HCT116 (cell line): ENCODE data around the gene CELA2B. TPM values are rescaled to one million over a fixed set of nuclear protein-coding genes. Genes with fewer than 3 reads are reported as not detected.

ENCODE experiments used
- ATAC-seq: fragments of 200-7000 bp; cut with Tn5 transposase; 2 replicates; pipeline ENCODE4 v1.9.1; 2020; ENCODE audit warnings: mild to moderate bottlenecking, moderate library complexity
- Bru-seq: library from RNA; stranded (reverse); fragments of 400-500 nt; gene quantifications from one replicate; lab custom pipeline; 2021; lab: Mats Ljungman, UMichigan
- BruChase-seq, 2 experiments: library from RNA; stranded (reverse); fragments of 400-500 nt; gene quantifications; one replicate each; lab custom pipeline; 2021; lab: Mats Ljungman, UMichigan
- BruUV-seq: library from RNA; stranded (reverse); fragments of 400-500 nt; replicated peaks from 2 replicates; lab custom pipeline; 2021; lab: Mats Ljungman, UMichigan
- CTCF ChIA-PET: fragments of 300-600 bp; sonication (Branson Sonifier 250); formaldehyde crosslinking; loops from one replicate; lab custom pipeline; 2021; ENCODE audit warnings: antibody characterized with exemption; lab: Charles Lee
- POLR2A ChIA-PET: fragments of 300-600, 350-600 bp; sonication (Branson Sonifier 250); formaldehyde crosslinking; loops from one replicate; lab custom pipeline; 2021; ENCODE audit warnings: antibody characterized with exemption; lab: Charles Lee
- RAD21 ChIA-PET, 2 experiments: fragments of 300-600 bp; sonication (Branson Sonifier 250); formaldehyde crosslinking; loops; one replicate each; lab custom pipeline; 2023; ENCODE audit warnings: low total read pairs in 2 of 2; ENCODE audit not compliant: uncharacterized antibody in 2 of 2, unreplicated experiment in 2 of 2, low non-redundant PET in 1 of 2; lab: Charles Lee
- DNase-seq: peaks from one replicate; pipeline ENCODE4 v3.0.0-alpha.2; 2010; ENCODE audit warnings: low read depth, low spot score
- H2AFZ ChIP-seq: fragments of 200-600 bp; shearing (Covaris generic), sonication (generic); 2 replicates; pipeline ENCODE4 v1.6.1; 2017; ENCODE audit warnings: low read depth, mixed run types, mixed read lengths, antibody characterized with exemption, low read length; ENCODE audit not compliant: poor library complexity, severe bottlenecking
- H3K27ac ChIP-seq: 2 replicates; pipeline ENCODE4 v1.5.1; 2012; ENCODE audit warnings: low read depth, low read length
- H3K27me3 ChIP-seq: fragments of 200-600 bp; sonication (generic); 2 replicates; pipeline ENCODE4 v1.6.1; 2016; ENCODE audit warnings: mixed run types, low read length, mixed read lengths; ENCODE audit not compliant: insufficient read depth
- H3K36me3 ChIP-seq, 2 experiments: fragments of 200-500 bp in 1 of 2; fragments of 200-600 bp in 1 of 2; sonication (Bioruptor generic) in 1 of 2; sonication (generic) in 1 of 2; 2 replicates each; pipeline versions ENCODE4 v1.5.1 to v1.6.1; 2014 to 2016; ENCODE audit warnings: low read length in 2 of 2, inconsistent platforms in 1 of 2, mixed read lengths in 1 of 2, mixed run types in 1 of 2; ENCODE audit not compliant: insufficient read depth in 2 of 2, control insufficient read depth in 1 of 2
- H3K4me1 ChIP-seq, 2 experiments: fragments of 200-600 bp in 1 of 2; sonication (generic) in 1 of 2; 2 replicates each; pipeline versions ENCODE4 v1.5.1 to v1.6.1; 2012 to 2017; ENCODE audit warnings: low read length in 2 of 2, inconsistent platforms in 1 of 2, mild to moderate bottlenecking in 1 of 2, mixed read lengths in 1 of 2, mixed run types in 1 of 2, moderate library complexity in 1 of 2; ENCODE audit not compliant: insufficient read depth in 2 of 2, control insufficient read depth in 1 of 2
- H3K4me2 ChIP-seq: fragments of 200-600 bp; sonication (generic); 2 replicates; pipeline ENCODE4 v1.6.1; 2017; ENCODE audit warnings: mixed run types, low read length, mixed read lengths
- H3K4me3 ChIP-seq, 2 experiments: fragments of 200-600 bp in 1 of 2; sonication (generic) in 1 of 2; replicated peaks in 1 of 2; 2 replicates each; pipeline ENCODE4 v1.5.1; 2011 to 2016; ENCODE audit warnings: low read length in 2 of 2, control low read depth in 1 of 2, low read depth in 1 of 2, mild to moderate bottlenecking in 1 of 2, mixed read lengths in 1 of 2, mixed run types in 1 of 2
- H3K79me2 ChIP-seq: fragments of 200-600 bp; sonication (generic); 2 replicates; pipeline ENCODE4 v1.6.1; 2017; ENCODE audit warnings: mild to moderate bottlenecking, mixed run types, low read length, moderate library complexity, mixed read lengths; ENCODE audit not compliant: insufficient read depth
- H3K9ac ChIP-seq: fragments of 200-600 bp; sonication (generic); 2 replicates; pipeline ENCODE4 v1.6.1; 2016; ENCODE audit warnings: low read length, mixed read lengths
- H3K9me2 ChIP-seq: fragments of 200-600 bp; sonication (generic), shearing (Covaris generic); 2 replicates; pipeline ENCODE4 v1.6.1; 2017; ENCODE audit warnings: mixed run types, mild to moderate bottlenecking, moderate library complexity; ENCODE audit not compliant: insufficient read depth
- H3K9me3 ChIP-seq, 2 experiments: fragments of 200-500 bp in 1 of 2; fragments of 200-600 bp in 1 of 2; sonication (Bioruptor generic) in 1 of 2; sonication (generic) in 1 of 2; 2 replicates each; pipeline ENCODE4 v1.6.1; 2014 to 2017; ENCODE audit warnings: low read length in 2 of 2, mixed read lengths in 2 of 2, inconsistent platforms in 1 of 2, low read depth in 1 of 2, mild to moderate bottlenecking in 1 of 2, mixed run types in 1 of 2, moderate library complexity in 1 of 2; ENCODE audit not compliant: control insufficient read depth in 1 of 2, insufficient read depth in 1 of 2
- H4K20me1 ChIP-seq: fragments of 200-600 bp; sonication (generic), shearing (Covaris generic); 2 replicates; pipeline ENCODE4 v1.6.1; 2017; ENCODE audit warnings: mixed run types, mild to moderate bottlenecking, moderate library complexity; ENCODE audit not compliant: insufficient read depth
- EGR1 ChIP-seq: IDR thresholded peaks from 2 replicates; pipeline ENCODE4 v1.6.1; 2012; ENCODE audit warnings: low read depth
- ELF1 ChIP-seq: IDR thresholded peaks from 2 replicates; pipeline ENCODE4 v1.6.1; 2012; ENCODE audit warnings: low read depth, borderline replicate concordance
- EZH2 ChIP-seq: fragments of 200-600 bp; sonication (generic); IDR thresholded peaks from 2 replicates; pipeline ENCODE4 v1.6.1; 2017; ENCODE audit warnings: antibody characterized with exemption, mixed run types
- FOSL1 ChIP-seq: IDR thresholded peaks from 2 replicates; pipeline ENCODE4 v1.6.1; 2012; ENCODE audit warnings: low read depth
- JUND ChIP-seq: IDR thresholded peaks from 2 replicates; pipeline ENCODE4 v1.6.1; 2012
- RAD21 ChIP-seq: IDR thresholded peaks from 2 replicates; pipeline ENCODE4 v1.6.1; 2012; ENCODE audit warnings: low read depth, mild to moderate bottlenecking
- SRF ChIP-seq: IDR thresholded peaks from 2 replicates; pipeline ENCODE4 v1.6.1; 2012; ENCODE audit warnings: low read depth
- TCF7L2 ChIP-seq: IDR thresholded peaks from 2 replicates; pipeline ENCODE4 v1.7.0; 2011; ENCODE audit warnings: borderline replicate concordance, inconsistent platforms; ENCODE audit not compliant: insufficient read depth, insufficient read length; ENCODE audit errors: extremely low read depth
- YY1 ChIP-seq: IDR thresholded peaks from 2 replicates; pipeline ENCODE4 v1.6.1; 2011; ENCODE audit warnings: low read length, low read depth, moderate library complexity, mild to moderate bottlenecking; ENCODE audit not compliant: insufficient replicate concordance; ENCODE audit errors: extremely low read depth
- ZFX ChIP-seq: fragments of 450-650 bp; IDR thresholded peaks from 2 replicates; pipeline ENCODE4 v1.6.1; 2017
- intact Hi-C: fragments of 100-400 bp; cut with micrococcal nuclease; formaldehyde crosslinking; loops from 2 replicates; pipeline ENCODE4 v1.10.0; 2022
- long read RNA-seq: library from polyadenylated mRNA; unstranded; transcript quantifications from one replicate; pipeline ENCODE4 v2.0.0, GENCODE V29; 2021; ENCODE audit not compliant: unreplicated experiment
- polyA plus RNA-seq: library from polyadenylated mRNA; unstranded; fragments of >200 nt; gene quantifications from 2 replicates; pipeline ENCODE4 v1.2.1, GENCODE V29; 2012; ENCODE audit warnings: missing spikeins
- total RNA-seq: library from RNA; stranded (reverse); gene quantifications from one replicate; pipeline ENCODE4 v1.2.1, GENCODE V29; 2021; ENCODE audit not compliant: unreplicated experiment
- TF ChIP-seq, protein P1 (sequence below): IDR thresholded peaks from 2 replicates; pipeline ENCODE4 v1.6.1; 2011; ENCODE audit warnings: mild to moderate bottlenecking, low read length, moderate library complexity; ENCODE audit not compliant: insufficient replicate concordance; ENCODE audit errors: extremely low read depth
- TF ChIP-seq, protein P2 (sequence below): IDR thresholded peaks from 2 replicates; pipeline ENCODE4 v1.6.1; 2012

Gene CELA2B
- total RNA-seq (not detected), Bru-seq, nascent RNA (not detected), BruChase-seq, experiment 1, labeled RNA remaining after a 6-hour chase (not detected), BruChase-seq, experiment 2, labeled RNA remaining after a 2-hour chase (not detected)
- polyA plus RNA-seq = not detected in 2 replicates
- long read RNA-seq = 0 reads

DNA sequence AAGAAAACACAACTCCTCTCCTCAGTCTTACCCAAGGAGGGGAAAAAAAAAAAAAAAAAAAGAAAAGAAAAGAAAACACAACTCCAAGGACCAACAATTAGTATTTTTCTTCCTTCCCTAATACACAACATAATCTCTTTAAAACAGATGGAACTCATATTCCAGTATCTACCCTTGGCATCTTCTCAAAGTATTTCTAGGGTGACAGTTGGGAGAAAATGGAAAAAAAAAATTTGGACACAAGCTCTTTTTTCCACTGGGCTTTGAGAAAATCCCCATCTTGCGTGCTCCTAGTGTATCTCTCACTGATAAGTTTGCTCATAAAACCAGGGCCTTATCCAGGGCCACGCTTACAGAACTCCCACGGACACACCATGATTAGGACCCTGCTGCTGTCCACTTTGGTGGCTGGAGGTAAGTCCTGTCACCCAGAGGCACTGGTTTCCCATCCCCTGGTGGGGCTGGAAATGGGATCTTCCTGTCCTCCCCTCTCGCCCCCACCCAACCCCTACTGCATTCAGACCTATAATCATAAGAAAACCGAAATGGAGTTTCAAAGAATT is at the start of gene CELA2B:
TSS of gene CELA2B (plus strand) at position 353 of the 563 bp plus-strand sequence. CDS start at position 375, 22 bp downstream.
- no peak within 1 kb of the TSS for H3K27ac ChIP-seq
- TF ChIP-seq ELF1 (no peak), RAD21 (no peak), ZFX (no peak), TCF7L2 (no peak), EZH2 (no peak), YY1 (no peak), EGR1 (no peak), JUND (no peak), FOSL1 (no peak), SRF (no peak)
- TF ChIP-seq, protein P1, sequence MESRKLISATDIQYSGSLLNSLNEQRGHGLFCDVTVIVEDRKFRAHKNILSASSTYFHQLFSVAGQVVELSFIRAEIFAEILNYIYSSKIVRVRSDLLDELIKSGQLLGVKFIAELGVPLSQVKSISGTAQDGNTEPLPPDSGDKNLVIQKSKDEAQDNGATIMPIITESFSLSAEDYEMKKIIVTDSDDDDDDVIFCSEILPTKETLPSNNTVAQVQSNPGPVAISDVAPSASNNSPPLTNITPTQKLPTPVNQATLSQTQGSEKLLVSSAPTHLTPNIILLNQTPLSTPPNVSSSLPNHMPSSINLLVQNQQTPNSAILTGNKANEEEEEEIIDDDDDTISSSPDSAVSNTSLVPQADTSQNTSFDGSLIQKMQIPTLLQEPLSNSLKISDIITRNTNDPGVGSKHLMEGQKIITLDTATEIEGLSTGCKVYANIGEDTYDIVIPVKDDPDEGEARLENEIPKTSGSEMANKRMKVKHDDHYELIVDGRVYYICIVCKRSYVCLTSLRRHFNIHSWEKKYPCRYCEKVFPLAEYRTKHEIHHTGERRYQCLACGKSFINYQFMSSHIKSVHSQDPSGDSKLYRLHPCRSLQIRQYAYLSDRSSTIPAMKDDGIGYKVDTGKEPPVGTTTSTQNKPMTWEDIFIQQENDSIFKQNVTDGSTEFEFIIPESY = no peak
- TF ChIP-seq, protein P2, sequence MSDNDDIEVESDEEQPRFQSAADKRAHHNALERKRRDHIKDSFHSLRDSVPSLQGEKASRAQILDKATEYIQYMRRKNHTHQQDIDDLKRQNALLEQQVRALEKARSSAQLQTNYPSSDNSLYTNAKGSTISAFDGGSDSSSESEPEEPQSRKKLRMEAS = no peak
- DNase-seq (no peak), ATAC-seq (no peak)
- H3K27me3 ChIP-seq = no peaks in the 10 kb centered on the region
- H2AFZ ChIP-seq = no peak within 1 kb of the TSS
- no peaks in the 10 kb centered on the region for H3K79me2 ChIP-seq
- POLR2A ChIA-PET = no interaction called here
- H3K9me3 ChIP-seq = no peaks in the 10 kb centered on the region; a peak in 1 of 4 replicates
- BruUV-seq = no TSS peak
- RAD21 ChIA-PET = no interaction called here
- no peaks in the 10 kb centered on the region for H3K9me2 ChIP-seq
- no peak within 1 kb of the TSS for H3K4me3 ChIP-seq
- no peak within 1 kb of the TSS for H3K4me2 ChIP-seq
- CTCF ChIA-PET = no interaction called here
- H4K20me1 ChIP-seq = no peaks in the 10 kb centered on the region
- intact Hi-C loops = loop anchor here (1.0 kb wide), 1 partner anchor 20 kb away; the partner anchor contains the start of gene CELA2A
- no peaks in the 10 kb centered on the region for H3K4me1 ChIP-seq
- no peak within 1 kb of the TSS for H3K9ac ChIP-seq
- no peaks in the 10 kb centered on the region for H3K36me3 ChIP-seq
